GM12878 (cell line): ENCODE data around the gene PRMT1. TPM values are rescaled to one million over a fixed set of nuclear protein-coding genes. Genes with fewer than 3 reads are reported as not detected.

Experiments
- ATAC-seq: fragments of 200-7000 bp; cut with Tn5 transposase; 3 replicates; pipeline ENCODE4 v1.9.1; 2020; ENCODE audit warnings: mild to moderate bottlenecking, moderate library complexity
- BruUV-seq: library from RNA; stranded (reverse); fragments of 400-500 nt; replicated peaks from 2 replicates; lab custom pipeline; 2021; lab: Mats Ljungman, UMichigan
- CTCF ChIA-PET: fragments of 300-600 bp; sonication (Branson Sonifier 250); formaldehyde crosslinking; extraction: SDS; loops from one replicate; lab custom pipeline; 2021; ENCODE audit warnings: inconsistent platforms; lab: Yijun Ruan, JAX
- POLR2A ChIA-PET: fragments of 350-600 bp; formaldehyde crosslinking; extraction: SDS; loops from one replicate; lab custom pipeline; 2021; ENCODE audit warnings: inconsistent platforms; lab: Charles Lee
- RAD21 ChIA-PET: fragments of 300-600 bp; sonication (Branson Sonifier 250); formaldehyde crosslinking; loops from one replicate; lab custom pipeline; 2023; ENCODE audit warnings: antibody characterized with exemption; ENCODE audit not compliant: unreplicated experiment; lab: Charles Lee
- SMC1A ChIA-PET: fragments of 300-600 bp; sonication (Branson Sonifier 250); formaldehyde crosslinking; loops from one replicate; lab custom pipeline; 2023; ENCODE audit not compliant: unreplicated experiment, uncharacterized antibody; lab: Charles Lee
- DNase-seq: peaks from one replicate; pipeline ENCODE4 v3.0.0-alpha.2; 2011; ENCODE audit warnings: low read depth, low spot score
- FAIRE-seq: peaks from 3 replicates; lab custom pipeline; 2011; peaks lifted over from hg19 to GRCh38; lab: Jason Lieb, UNC
- H2AFZ ChIP-seq: 2 replicates; pipeline ENCODE4 v1.6.0; 2011; ENCODE audit warnings: low read depth, low read length, control low read depth; ENCODE audit not compliant: control insufficient read depth
- H3K27ac ChIP-seq: 2 replicates; pipeline ENCODE4 v1.5.1; 2011; ENCODE audit warnings: control low read depth; ENCODE audit not compliant: control insufficient read depth, insufficient read depth
- H3K27me3 ChIP-seq, 2 experiments: replicated peaks in 1 of 2; 2 replicates each; pipeline versions ENCODE4 v1.6.0 to v1.6.1; 2011; ENCODE audit warnings: low read length in 1 of 2; ENCODE audit not compliant: control insufficient read depth in 2 of 2, insufficient read depth in 2 of 2
- H3K36me3 ChIP-seq, 2 experiments: 2 replicates each; pipeline ENCODE4 v1.5.1; 2011; ENCODE audit warnings: low read length in 1 of 2; ENCODE audit not compliant: control insufficient read depth in 2 of 2, insufficient read depth in 2 of 2
- H3K4me1 ChIP-seq: 2 replicates; pipeline ENCODE4 v1.6.1; 2011; ENCODE audit warnings: mild to moderate bottlenecking, low read length, moderate library complexity, mixed read lengths; ENCODE audit not compliant: control insufficient read depth, insufficient read depth
- H3K4me2 ChIP-seq: 2 replicates; pipeline ENCODE4 v1.6.0; 2011; ENCODE audit warnings: control low read depth; ENCODE audit not compliant: control insufficient read depth, insufficient read depth
- H3K4me3 ChIP-seq: fragments of 200-600 bp; sonication (generic); 2 replicates; pipeline ENCODE4 v1.5.1; 2016
- H3K79me2 ChIP-seq: 2 replicates; pipeline ENCODE4 v1.6.0; 2011; ENCODE audit warnings: low read length; ENCODE audit not compliant: control insufficient read depth, insufficient read depth
- H3K9ac ChIP-seq: 2 replicates; pipeline ENCODE4 v1.8.0; 2011; ENCODE audit warnings: low read length, control low read depth, mixed read lengths; ENCODE audit not compliant: control insufficient read depth, insufficient read depth
- H3K9me3 ChIP-seq: replicated peaks from 3 replicates; pipeline ENCODE4 v1.5.1; 2011; ENCODE audit warnings: mild to moderate bottlenecking, low read length; ENCODE audit not compliant: control insufficient read depth, insufficient read depth
- H4K20me1 ChIP-seq: 2 replicates; pipeline ENCODE4 v1.6.0; 2011; ENCODE audit not compliant: control insufficient read depth, insufficient read depth
- CHD1 ChIP-seq: IDR thresholded peaks from 2 replicates; pipeline ENCODE4 v1.6.1; 2012; ENCODE audit warnings: low read depth, low read length, improper control_type of control experiment
- EGR1 ChIP-seq, 2 experiments: IDR thresholded peaks; 1 replicate in 1 of 2; 2 replicates in 1 of 2; pipeline ENCODE4 v1.6.1; 2011 to 2012; ENCODE audit warnings: low read depth in 2 of 2, low read length in 2 of 2, borderline replicate concordance in 1 of 2, mild to moderate bottlenecking in 1 of 2, moderate library complexity in 1 of 2
- KDM1A ChIP-seq: fragments of 200-600 bp; sonication (generic); IDR thresholded peaks from 2 replicates; pipeline ENCODE4 v1.6.1; 2016; ENCODE audit warnings: borderline replicate concordance
- MTA3 ChIP-seq: IDR thresholded peaks from 2 replicates; pipeline ENCODE4 v1.6.1; 2012; ENCODE audit warnings: low read length, inconsistent platforms, borderline replicate concordance
- NFYA ChIP-seq: IDR thresholded peaks from 2 replicates; pipeline ENCODE4 v1.6.1; 2011; ENCODE audit warnings: low read depth, mild to moderate bottlenecking, low read length, improper control_type of control experiment, borderline replicate concordance
- ZBTB40 ChIP-seq: fragments of 450-650 bp; IDR thresholded peaks from 2 replicates; pipeline ENCODE4 v1.6.1; 2016; ENCODE audit warnings: mild to moderate bottlenecking, moderate library complexity, borderline replicate concordance
- WGBS: methylation state at CpG from one replicate; pipeline ENCODE4 v1.1.6; 2016; ENCODE audit warnings: low lambda C conversion rate; ENCODE audit not compliant: insufficient replicate concordance, insufficient coverage; ENCODE audit errors: missing lambda C conversion rate; 5-methylcytosine and 5-hydroxymethylcytosine counted together
- in situ Hi-C: fragments of 300-500 bp; cut with MboI; formaldehyde crosslinking; loops from 9 replicates; pipeline ENCODE4 v1.14.3; 2018; ENCODE audit warnings: mixed read lengths
- intact Hi-C: fragments of 100-400 bp; cut with micrococcal nuclease; formaldehyde crosslinking; loops from one replicate; pipeline ENCODE4 v1.14.2; 2022; ENCODE audit not compliant: unreplicated experiment
- polyA plus RNA-seq, 11 experiments: library from polyadenylated mRNA; depleted of rRNA in 4 of 11; unstranded in 6 of 11; stranded (reverse) in 5 of 11; fragments of >200 nt; fragmentation: Nextera tagmentation in 4 of 11; fragmentation: Illumina TruSeq in 1 of 11; extraction: Ambion mirVana in 4 of 11; extraction: Trizol in 1 of 11; gene quantifications; 1 replicate in 1 of 11; 2 replicates in 10 of 11; pipeline versions ENCODE4 v1.2.1 to v1.2.3, GENCODE V29; 2011 to 2016; ENCODE audit warnings: inconsistent platforms in 2 of 11, missing spikeins in 2 of 11, low read depth in 1 of 11
- total RNA-seq, 4 experiments: library from RNA; depleted of rRNA in 3 of 4; stranded (reverse); fragments of >200 nt in 3 of 4; fragmentation: Illumina TruSeq in 1 of 4; extraction: Trizol in 1 of 4; gene quantifications; 2 replicates each; pipeline versions ENCODE4 v1.2.1 to v1.2.3, GENCODE V29; 2013 to 2021

PRMT1 gene
- total and polyA plus RNA-seq, 10 of the 15 experiments (the other 5 are each of a cell fraction or from before 2014, with no cell fraction given) = 19.9 to 667 (median 444) TPM

GRCh38 chr19:49646586-49646985 lies 30.5 kb upstream of the PRMT1 start:
- RAD21 ChIA-PET = no interaction called here
- DNase-seq = no peak
- Histone ChIP-seq H3K27ac (no peak overlapping the region), H3K27me3 (no peaks in the 10 kb centered on the region), H4K20me1 (no peaks in the 10 kb centered on the region), H3K4me3 (no peak overlapping the region), H3K4me2 (no peak overlapping the region), H3K9ac (no peak overlapping the region), H3K36me3 (peaks cover 0 to 8% of the 10 kb centered on the region in 2 experiments; a peak in 3 of 4 replicates), H3K9me3 (no peaks in the 10 kb centered on the region), H3K4me1 (peaks cover 12% of the 10 kb centered on the region), H2AFZ (no peak overlapping the region), H3K79me2 (peaks cover 29% of the 10 kb centered on the region)
- FAIRE-seq = no peak
- no peak for ATAC-seq
- TF ChIP-seq KDM1A = no peak
- no peak for TF ChIP-seq EGR1 (IDR thresholded peaks at IDR 0.05; ENCODE audit: borderline replicate concordance in 1 of 2, low read depth in 2 of 2, low read length in 2 of 2)
- TF ChIP-seq MTA3 = no peak
- no peak for TF ChIP-seq CHD1
- TF ChIP-seq ZBTB40 = no peak
- no peak for TF ChIP-seq NFYA
- SMC1A ChIA-PET = no interaction called here
- BruUV-seq = no TSS peak
- POLR2A ChIA-PET = no interaction called here
- 97% methylated on average over 17 of the region's 17 CpGs for WGBS
- in situ Hi-C loops = no loop called here
- CTCF ChIA-PET = no interaction called here
- intact Hi-C loops = no loop called here
